Right lobe of liver (tissue), 6 donors: Measurements from ENCODE around the gene YES1. TPM values are rescaled to one million over a fixed set of nuclear protein-coding genes. Genes with fewer than 3 reads are reported as not detected.

Experiments used
- ATAC-seq, 4 donors: fragments of 200-7000 bp; cut with Tn5 transposase; one replicate each; pipeline ENCODE4 v1.9.1; 2020; ENCODE audit warnings: mild to moderate bottlenecking in 4 of 4, moderate library complexity in 4 of 4
- DNase-seq, 3 donors: peaks; one replicate each; pipeline ENCODE4 v3.0.0-alpha.2; 2020
- H3K27ac ChIP-seq, 3 donors: fragments of 200-600 bp; one replicate each; pipeline ENCODE4 v1.8.0; 2022
- H3K27me3 ChIP-seq, 2 donors: fragments of 200-600 bp; one replicate each; pipeline ENCODE4 v1.8.0; 2022
- H3K36me3 ChIP-seq, 4 donors: fragments of 200-600 bp; sonication (generic) in 1 of 4; one replicate each; pipeline versions ENCODE4 v1.5.1 to v1.8.0; 2017 to 2022; ENCODE audit warnings: control low read depth in 1 of 4
- H3K4me1 ChIP-seq, 4 donors: fragments of 200-600 bp; sonication (generic) in 1 of 4; one replicate each; pipeline versions ENCODE4 v1.5.1 to v1.8.0; 2017 to 2022; ENCODE audit warnings: control low read depth in 1 of 4
- H3K4me3 ChIP-seq, 3 donors: fragments of 200-600 bp; one replicate each; pipeline ENCODE4 v1.8.0; 2022
- H3K9me3 ChIP-seq, 4 donors: fragments of 200-600 bp; sonication (generic) in 1 of 4; one replicate each; pipeline versions ENCODE4 v1.5.1 to v1.8.0; 2017 to 2022; ENCODE audit warnings: control low read depth in 1 of 4
- POLR2A ChIP-seq: fragments of 450-650 bp; IDR thresholded peaks from one replicate; pipeline ENCODE4 v1.6.1; 2017; ENCODE audit warnings: antibody characterized with exemption, mild to moderate bottlenecking
- WGBS: methylation state at CpG from one replicate; pipeline ENCODE4 v1.1.6; 2018; ENCODE audit warnings: low coverage, low lambda C conversion rate; ENCODE audit not compliant: insufficient coverage; ENCODE audit errors: missing lambda C conversion rate; 5-methylcytosine and 5-hydroxymethylcytosine counted together
- intact Hi-C, 2 donors: fragments of 100-400 bp; cut with DNase I; formaldehyde crosslinking; loops; one replicate each; pipeline versions ENCODE4 v1.11.2 to v1.14.1; 2022
- total RNA-seq, 6 experiments: library from RNA; depleted of rRNA in 2 of 6; stranded (reverse); fragments of >200 nt in 2 of 6; fragmentation: NEBNext Ultra II Directional in 3 of 6; extraction: Animal tissue kit (Norgen Biotek cat#: 25700) in 3 of 6; gene quantifications; one replicate each; pipeline versions ENCODE4 v1.1.0 to v1.2.4, GENCODE V29; 2016 to 2023
- TF ChIP-seq, protein P1 (sequence below), 4 donors: fragments of 200-600 bp in 3 of 4; fragments of 450-650 bp in 1 of 4; IDR thresholded peaks; one replicate each; pipeline versions ENCODE4 v1.5.1 to v1.8.0; 2016 to 2022; ENCODE audit warnings: antibody characterized with exemption in 4 of 4, mild to moderate bottlenecking in 2 of 4
- donor health status: DM: no; HTN: yes; CAD: no.
- donor health status: DM: no; HTN: no; CAD: no.
- donor health status: DM: no; HTN: no; CAD: no.
- donor health status: DM: no; HTN: yes; CAD: no.
- donor health status: DM: no; HTN: yes; CAD: no.

The YES1 gene
- total RNA-seq, 6 experiments from 2014 or later = 30.6 to 79.8 (median 43.2) TPM

DNA sequence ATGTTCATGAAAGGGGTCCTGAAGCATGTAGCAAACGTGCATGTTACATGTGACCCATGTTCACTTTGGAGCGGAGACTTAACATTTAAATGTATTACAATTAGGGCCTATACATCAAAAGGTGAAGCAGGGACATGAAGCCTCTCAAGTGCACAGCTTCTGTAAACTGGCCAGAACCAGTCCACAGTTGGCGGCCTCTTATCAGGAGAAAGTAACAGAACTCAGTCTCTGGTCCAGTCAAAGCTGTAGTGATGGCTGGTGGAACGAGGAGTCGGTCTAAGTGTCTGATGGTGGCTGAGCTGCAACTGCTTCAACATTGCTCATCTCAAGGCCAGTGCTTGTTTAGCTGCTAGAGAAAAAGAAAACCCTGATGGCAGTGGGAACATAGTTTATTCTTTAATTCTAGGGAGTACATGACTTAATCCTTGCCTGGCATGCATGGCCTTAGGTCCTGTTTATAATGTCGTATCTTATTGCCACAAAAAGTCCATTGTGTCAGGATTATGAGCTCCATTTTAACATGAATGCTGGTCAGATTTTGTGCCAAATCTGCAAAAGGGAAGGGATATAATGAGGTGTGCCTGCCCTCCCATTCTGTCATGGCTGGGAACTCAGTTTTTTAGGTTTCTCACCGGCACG, 22.2 kb upstream of the YES1 start:
- no peak overlapping the region for H3K4me3 ChIP-seq
- H3K36me3 ChIP-seq = no peaks in the 10 kb centered on the region
- H3K27me3 ChIP-seq = no peaks in the 10 kb centered on the region
- TF ChIP-seq, protein P1, sequence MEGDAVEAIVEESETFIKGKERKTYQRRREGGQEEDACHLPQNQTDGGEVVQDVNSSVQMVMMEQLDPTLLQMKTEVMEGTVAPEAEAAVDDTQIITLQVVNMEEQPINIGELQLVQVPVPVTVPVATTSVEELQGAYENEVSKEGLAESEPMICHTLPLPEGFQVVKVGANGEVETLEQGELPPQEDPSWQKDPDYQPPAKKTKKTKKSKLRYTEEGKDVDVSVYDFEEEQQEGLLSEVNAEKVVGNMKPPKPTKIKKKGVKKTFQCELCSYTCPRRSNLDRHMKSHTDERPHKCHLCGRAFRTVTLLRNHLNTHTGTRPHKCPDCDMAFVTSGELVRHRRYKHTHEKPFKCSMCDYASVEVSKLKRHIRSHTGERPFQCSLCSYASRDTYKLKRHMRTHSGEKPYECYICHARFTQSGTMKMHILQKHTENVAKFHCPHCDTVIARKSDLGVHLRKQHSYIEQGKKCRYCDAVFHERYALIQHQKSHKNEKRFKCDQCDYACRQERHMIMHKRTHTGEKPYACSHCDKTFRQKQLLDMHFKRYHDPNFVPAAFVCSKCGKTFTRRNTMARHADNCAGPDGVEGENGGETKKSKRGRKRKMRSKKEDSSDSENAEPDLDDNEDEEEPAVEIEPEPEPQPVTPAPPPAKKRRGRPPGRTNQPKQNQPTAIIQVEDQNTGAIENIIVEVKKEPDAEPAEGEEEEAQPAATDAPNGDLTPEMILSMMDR (IDR thresholded peaks at IDR 0.05) = no peak
- no peak for TF ChIP-seq POLR2A
- H3K9me3 ChIP-seq = no peaks in the 10 kb centered on the region
- DNase-seq (no peak), ATAC-seq (no peak)
- H3K4me1 ChIP-seq = peaks cover 0 to 15% (median 3%) of the 10 kb centered on the region in 4 donors
- H3K27ac ChIP-seq = no peak overlapping the region
- intact Hi-C loops = loop anchor here (5.0 to 10.0 kb wide), 3 partner anchors 92 to 207 kb away; no protein-coding TSS in a partner anchor
- WGBS = 70% methylated on average over 8 of the region's 8 CpGs

DNA sequence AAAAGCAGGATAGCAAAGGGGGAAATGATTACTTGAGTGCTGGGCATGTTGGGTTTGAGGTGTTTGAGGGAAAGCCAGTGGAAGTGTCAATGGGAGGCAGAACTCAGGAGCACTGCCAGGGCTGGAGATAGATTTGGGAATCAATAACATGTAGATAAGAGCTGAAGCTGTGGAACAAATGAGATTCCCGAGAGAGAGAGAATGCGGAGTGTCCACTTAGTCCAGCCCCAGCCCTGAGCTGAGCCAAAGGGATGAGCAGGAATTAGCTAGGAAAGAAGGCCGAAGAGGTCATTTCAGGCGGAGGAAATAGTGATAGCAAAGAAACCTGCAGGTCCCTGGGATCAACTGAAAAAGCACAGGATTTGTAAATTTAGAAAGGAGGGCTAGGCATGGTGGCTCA, 21.2 kb upstream of the YES1 start:
- TF ChIP-seq, protein P1 (IDR thresholded peaks at IDR 0.05) = no peak
- no peak for TF ChIP-seq POLR2A
- no peaks in the 10 kb centered on the region for H3K36me3 ChIP-seq
- peaks cover 0 to 13% (median 3%) of the 10 kb centered on the region in 4 donors for H3K4me1 ChIP-seq
- H3K27me3 ChIP-seq = no peaks in the 10 kb centered on the region
- WGBS = 39% methylated on average over 4 of the region's 4 CpGs
- no peak overlapping the region for H3K4me3 ChIP-seq
- peak in 3 of 4 donors; percentile 34 to 51 (median 40) for ATAC-seq
- intact Hi-C loops = loop anchor here (5.0 to 10.0 kb wide), 3 partner anchors 91 to 206 kb away; no protein-coding TSS in a partner anchor
- DNase-seq = no peak
- no peak overlapping the region for H3K27ac ChIP-seq
- H3K9me3 ChIP-seq = no peaks in the 10 kb centered on the region

DNA sequence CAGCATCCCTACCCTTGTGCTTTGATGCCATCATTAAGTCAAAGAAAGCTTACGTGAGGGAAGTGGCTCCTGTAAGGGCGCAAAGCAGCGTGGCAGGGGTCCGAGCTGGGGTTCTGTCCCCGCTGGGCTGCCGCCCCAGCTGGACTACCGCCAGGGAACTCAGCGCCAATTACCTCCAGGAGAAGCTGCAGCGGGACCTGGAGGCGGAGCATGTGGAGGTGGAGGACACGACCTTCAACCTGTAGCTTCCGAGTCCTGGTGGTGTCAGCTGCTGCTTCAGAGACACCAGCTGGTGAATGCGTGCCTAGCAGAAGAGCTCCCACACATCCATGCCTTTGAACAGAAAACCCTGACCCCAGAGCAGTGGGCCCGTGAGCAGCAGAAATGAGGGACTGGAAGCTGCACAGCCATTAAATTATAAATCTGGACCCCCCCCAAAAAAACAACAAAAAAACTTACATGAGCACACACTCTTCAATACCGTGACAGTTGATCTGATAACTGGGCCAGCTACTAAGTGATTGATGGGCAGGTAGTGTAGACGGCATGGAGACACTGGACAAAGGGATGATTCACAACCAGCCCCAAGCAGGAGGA, 20.1 kb upstream of the YES1 start:
- Histone ChIP-seq H3K9me3 (no peaks in the 10 kb centered on the region), H3K27me3 (no peaks in the 10 kb centered on the region), H3K36me3 (no peaks in the 10 kb centered on the region), H3K27ac (peak overlapping the region in 1 of 3 donors; percentile 19), H3K4me3 (peak overlapping the region in 1 of 3 donors; percentile 25), H3K4me1 (peaks cover 0 to 9% (median 3%) of the 10 kb centered on the region in 4 donors)
- TF ChIP-seq POLR2A = no peak
- TF ChIP-seq, protein P1 (IDR thresholded peaks at IDR 0.05) = peak; percentile 22 to 49 (median 28)
- peak; percentile 94 to 99 (median 98) for ATAC-seq
- peak; percentile 80 to 90 (median 90) for DNase-seq
- whole genome bisulfite sequencing = 7% methylated on average over 9 of the region's 16 CpGs
- intact Hi-C loops = loop anchor here (5.0 to 10.0 kb wide), 3 partner anchors 90 to 205 kb away; no protein-coding TSS in a partner anchor

DNA sequence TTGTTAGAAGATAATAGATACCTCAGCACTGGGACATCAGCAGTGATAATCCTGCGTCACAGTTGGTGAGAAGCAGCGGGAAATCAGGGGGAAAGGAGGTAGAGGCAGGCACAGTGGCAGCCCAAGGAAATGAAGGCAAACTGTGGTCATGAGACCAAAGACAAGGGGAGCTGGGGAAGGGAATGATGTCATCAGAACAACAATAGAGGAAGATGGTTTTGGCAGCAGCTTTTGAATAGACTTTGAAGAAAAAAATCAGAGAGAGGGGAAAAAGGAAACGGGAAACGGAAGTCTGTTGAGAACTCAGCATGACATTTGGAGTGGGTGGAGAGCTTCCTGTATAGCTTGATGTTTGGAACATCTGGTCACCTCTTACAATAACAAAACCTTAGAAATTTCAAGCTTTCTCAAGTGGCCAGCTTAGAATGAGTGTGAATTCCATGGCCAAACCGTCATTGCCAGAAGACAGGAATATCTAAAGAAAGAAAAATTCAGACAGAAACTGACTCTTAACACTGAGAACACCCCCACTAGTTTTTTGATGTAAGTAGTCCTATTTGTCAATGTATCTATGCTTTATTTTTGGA, 18.4 kb upstream of the YES1 start:
- ATAC-seq = peak; percentile 23 to 58 (median 40)
- no peak for DNase-seq

More for the DNA sequence above, 18.4 kb upstream of the YES1 start:
- Histone ChIP-seq H3K4me3 (no peak overlapping the region), H3K36me3 (no peaks in the 10 kb centered on the region), H3K9me3 (no peaks in the 10 kb centered on the region), H3K4me1 (peaks cover 0 to 9% (median 3%) of the 10 kb centered on the region in 4 donors), H3K27ac (peak overlapping the region in 2 of 3 donors; percentile 28 to 42), H3K27me3 (no peaks in the 10 kb centered on the region)
- no peak for TF ChIP-seq POLR2A
- TF ChIP-seq, protein P1 (IDR thresholded peaks at IDR 0.05) = no peak
- 22% methylated on average over 5 of the region's 5 CpGs for WGBS
- intact Hi-C loops = loop anchor here (5.0 to 10.0 kb wide), 3 partner anchors 88 to 203 kb away; no protein-coding TSS in a partner anchor
